ENCODE results near the gene TMEM214. TPM values are rescaled to one million over a fixed set of nuclear protein-coding genes. Genes with fewer than 3 reads are reported as not detected.

Gene TMEM214
- polyA plus RNA-seq, 1 experiment = 235 TPM

- ChIA-PET POLR2A (no interaction called here), CTCF (interaction anchor here (1.5 to 3.8 kb wide), 2 partner anchors 14 to 47 kb away, joined by 4 to 21 read pairs; no protein-coding TSS in a partner anchor)
- DNase-seq (ENCODE audit: low read depth) = no peak
- Histone ChIP-seq H3K4me3 (ENCODE audit: low read depth, low read length) (no peak overlapping the region), H3K27me3 (ENCODE audit: control insufficient read depth, insufficient read depth, low read length) (no peaks in the 10 kb centered on the region), H3K36me3 (ENCODE audit: control insufficient read depth, insufficient read depth, low read length) (no peaks in the 10 kb centered on the region)
- no peak for TF ChIP-seq CTCF (IDR thresholded peaks at IDR 0.05; ENCODE audit: insufficient read depth, low read depth, low read length)
Measured at GRCh38 chr2:27009083-27009482, 23.7 kb upstream of the TMEM214 start.

GRCh38 chr2:27009716-27010115 is 23.0 kb upstream of the TMEM214 start:
- POLR2A ChIA-PET = no interaction called here
- Histone ChIP-seq H3K4me3 (ENCODE audit: low read depth, low read length) (no peak overlapping the region), H3K27me3 (ENCODE audit: control insufficient read depth, insufficient read depth, low read length) (no peaks in the 10 kb centered on the region), H3K36me3 (ENCODE audit: control insufficient read depth, insufficient read depth, low read length) (no peaks in the 10 kb centered on the region)
- no peak for DNase-seq (ENCODE audit: low read depth)
- CTCF ChIA-PET = interaction anchor here (1.5 to 3.8 kb wide), 2 partner anchors 14 to 48 kb away, joined by 4 to 21 read pairs; no protein-coding TSS in a partner anchor
- TF ChIP-seq CTCF (IDR thresholded peaks at IDR 0.05; ENCODE audit: insufficient read depth, low read depth, low read length) = no peak

- Histone ChIP-seq H3K27me3 (ENCODE audit: control insufficient read depth, insufficient read depth, low read length) (no peaks in the 10 kb centered on the region), H3K36me3 (ENCODE audit: control insufficient read depth, insufficient read depth, low read length) (no peaks in the 10 kb centered on the region), H3K4me3 (ENCODE audit: low read depth, low read length) (no peak overlapping the region)
- POLR2A ChIA-PET = no interaction called here
- TF ChIP-seq CTCF (IDR thresholded peaks at IDR 0.05; ENCODE audit: insufficient read depth, low read depth, low read length) = no peak
- CTCF ChIA-PET = interaction anchor here (0.7 to 3.8 kb wide), 4 partner anchors 15 to 164 kb away, joined by 4 to 21 read pairs (median 4); no protein-coding TSS in a partner anchor
- no peak for DNase-seq (ENCODE audit: low read depth)
Measured at GRCh38 chr2:27010139-27010538, 22.6 kb upstream of the TMEM214 start.

- TF ChIP-seq CTCF (IDR thresholded peaks at IDR 0.05; ENCODE audit: insufficient read depth, low read depth, low read length) = no peak
- H3K36me3 ChIP-seq (ENCODE audit: control insufficient read depth, insufficient read depth, low read length) = no peaks in the 10 kb centered on the region
- ChIA-PET POLR2A (no interaction called here), CTCF (interaction anchor here (8.4 kb wide), 1 partner anchor 52 kb away, joined by 263 read pairs; no protein-coding TSS in a partner anchor)
- H3K4me3 ChIP-seq (ENCODE audit: low read depth, low read length) = no peak overlapping the region
- H3K27me3 ChIP-seq (ENCODE audit: control insufficient read depth, insufficient read depth, low read length) = no peaks in the 10 kb centered on the region
- DNase-seq (ENCODE audit: low read depth) = no peak
Measured at GRCh38 chr2:27013738-27014137, 19.0 kb upstream of the TMEM214 start.

GRCh38 chr2:27014771-27015433 is 17.9 kb upstream of the TMEM214 start:
- TF ChIP-seq CTCF (IDR thresholded peaks at IDR 0.05; ENCODE audit: insufficient read depth, low read depth, low read length) = no peak
- Histone ChIP-seq H3K36me3 (ENCODE audit: control insufficient read depth, insufficient read depth, low read length) (no peaks in the 10 kb centered on the region), H3K4me3 (ENCODE audit: low read depth, low read length) (no peak overlapping the region), H3K27me3 (ENCODE audit: control insufficient read depth, insufficient read depth, low read length) (no peaks in the 10 kb centered on the region)
- no peak for DNase-seq (ENCODE audit: low read depth)
- POLR2A ChIA-PET = no interaction called here
- CTCF ChIA-PET = interaction anchor here (0.6 to 8.4 kb wide), 4 partner anchors 11 to 939 kb away, joined by 3 to 263 read pairs (median 30); partner anchors contain the start of gene DPYSL5

Measured in BJ (cell line).